Keratinocyte (primary cell): Measurements from ENCODE around the gene BRD3OS.

ENCODE experiments used
- CTCF ChIP-seq, 3 experiments: IDR thresholded peaks in 1 of 3; conservative IDR thresholded peaks in 1 of 3; optimal IDR thresholded peaks in 1 of 3; 2 replicates in 2 of 3; 3 replicates in 1 of 3; pipeline versions ENCODE3 to v1.5.1; 2011; ENCODE audit warnings: low read length in 3 of 3, mild to moderate bottlenecking in 3 of 3, moderate library complexity in 2 of 3, control low read depth in 1 of 3, inconsistent platforms in 1 of 3; ENCODE audit not compliant: insufficient read depth in 2 of 3; ENCODE audit errors: extremely low read depth in 1 of 3
- EZH2 ChIP-seq: IDR thresholded peaks from one replicate; pipeline ENCODE4 v1.6.1; 2012; ENCODE audit warnings: inconsistent platforms, mild to moderate bottlenecking, low read length, moderate library complexity

GRCh38 chr9:133981589-133981957 is 43.7 kb upstream of the BRD3OS start:
- TF ChIP-seq CTCF (optimal IDR thresholded peaks at IDR 0.05 in 1 of 3, IDR thresholded peaks at IDR 0.05 in 1 of 3, conservative IDR thresholded peaks at IDR 0.05 in 1 of 3; ENCODE audit: extremely low read depth in 1 of 3, insufficient read depth in 2 of 3, low read length in 3 of 3) (no peak), EZH2 (no peak)
